Left hindlimb (tissue), 1 donor: Measurements from ENCODE around the gene CCDC106.

Experiments
- DNase-seq: peaks from one replicate; pipeline ENCODE4 v3.0.0-alpha.2; 2018

The CCDC106 gene

DNA sequence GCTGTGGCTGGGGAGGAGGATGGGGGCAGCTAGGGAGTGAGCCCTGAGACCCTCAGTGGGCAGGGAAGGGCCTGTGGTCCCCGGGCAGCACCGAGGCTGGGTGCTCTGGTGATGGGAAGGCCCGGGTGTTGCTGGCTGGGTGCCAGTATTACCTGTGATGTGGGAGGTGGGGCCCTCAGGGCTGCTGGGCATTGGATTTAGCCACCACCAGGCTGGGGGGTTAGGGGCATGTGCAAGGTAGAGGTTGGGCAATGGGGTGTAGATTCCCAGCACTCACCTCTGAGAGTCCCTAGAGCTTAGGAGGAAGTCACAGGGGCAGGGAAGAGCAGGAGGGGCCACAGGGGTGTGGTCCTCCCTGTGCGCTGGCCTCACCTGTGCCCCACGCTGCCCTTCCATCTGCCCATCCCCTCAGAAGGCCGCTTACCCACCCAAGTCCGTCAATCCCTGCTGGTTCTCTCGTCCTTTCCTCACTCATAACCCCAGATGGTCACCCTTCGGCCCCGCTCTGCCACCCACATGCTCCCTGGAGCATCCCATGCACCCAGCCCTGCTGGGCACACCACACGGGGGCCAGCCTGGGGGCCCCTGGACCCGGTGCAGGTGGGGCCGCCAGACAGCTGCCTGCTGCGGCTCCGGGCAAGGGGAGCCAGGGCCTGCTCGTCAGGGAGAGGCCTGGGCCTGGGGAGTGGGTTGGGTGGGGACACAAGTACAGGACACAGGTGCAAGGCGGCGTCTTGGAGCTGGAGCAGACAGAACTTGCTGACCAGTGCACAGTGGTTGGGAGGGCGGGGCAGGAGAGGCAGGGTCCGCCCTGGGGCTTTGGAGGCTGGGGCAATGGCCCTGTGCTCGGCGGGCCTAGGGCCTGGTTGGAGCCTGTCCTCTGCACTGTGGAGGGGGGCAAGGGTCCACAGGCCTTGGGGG lies 39.5 kb downstream of the CCDC106 start:
- DNase-seq = peak; percentile 23

GRCh38 chr19:55688422-55689218 lies 40.6 kb downstream of the CCDC106 start:
- peak; percentile 74 for DNase-seq

DNA sequence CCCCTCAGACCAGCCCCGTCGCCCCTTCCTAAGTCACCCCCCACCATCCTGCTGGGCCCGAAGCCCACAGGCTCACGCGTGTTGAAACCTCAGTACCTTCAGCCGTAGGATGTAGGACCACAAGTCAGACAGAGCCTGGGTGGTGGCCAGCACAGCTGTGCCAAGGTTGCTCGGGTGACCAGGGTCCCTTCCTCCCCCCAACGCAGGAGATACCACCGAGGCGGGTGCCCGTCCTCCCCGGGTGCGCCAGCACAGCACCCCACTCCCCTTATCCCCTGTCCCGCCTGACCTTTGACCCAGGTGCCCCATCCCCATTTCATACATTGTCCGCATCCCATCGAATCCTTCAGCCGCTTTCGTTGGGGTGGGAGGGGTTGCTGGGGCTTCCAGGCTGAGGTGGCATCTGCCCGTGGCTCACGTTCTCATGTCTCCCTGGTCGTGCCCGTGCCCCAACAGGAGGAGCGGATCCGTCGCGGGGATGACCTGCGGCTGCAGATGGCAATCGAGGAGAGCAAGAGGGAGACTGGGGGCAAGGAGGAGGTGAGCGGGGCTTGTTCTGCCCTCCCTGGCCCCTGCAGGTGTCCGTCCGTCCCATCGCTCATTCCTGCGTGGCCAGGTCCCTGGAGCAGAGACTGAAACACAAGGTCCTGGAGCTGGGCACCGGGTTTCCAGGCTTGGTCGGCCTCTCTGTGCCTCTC lies 41.5 kb downstream of the CCDC106 start:
- DNase-seq = peak; percentile 23

GRCh38 chr19:55690109-55690768 lies 42.2 kb downstream of the CCDC106 start:
- peak; percentile 6 for DNase-seq

- DNase-seq = no peak
Measured at GRCh38 chr19:55690769-55691545, 42.9 kb downstream of the CCDC106 start.

DNA sequence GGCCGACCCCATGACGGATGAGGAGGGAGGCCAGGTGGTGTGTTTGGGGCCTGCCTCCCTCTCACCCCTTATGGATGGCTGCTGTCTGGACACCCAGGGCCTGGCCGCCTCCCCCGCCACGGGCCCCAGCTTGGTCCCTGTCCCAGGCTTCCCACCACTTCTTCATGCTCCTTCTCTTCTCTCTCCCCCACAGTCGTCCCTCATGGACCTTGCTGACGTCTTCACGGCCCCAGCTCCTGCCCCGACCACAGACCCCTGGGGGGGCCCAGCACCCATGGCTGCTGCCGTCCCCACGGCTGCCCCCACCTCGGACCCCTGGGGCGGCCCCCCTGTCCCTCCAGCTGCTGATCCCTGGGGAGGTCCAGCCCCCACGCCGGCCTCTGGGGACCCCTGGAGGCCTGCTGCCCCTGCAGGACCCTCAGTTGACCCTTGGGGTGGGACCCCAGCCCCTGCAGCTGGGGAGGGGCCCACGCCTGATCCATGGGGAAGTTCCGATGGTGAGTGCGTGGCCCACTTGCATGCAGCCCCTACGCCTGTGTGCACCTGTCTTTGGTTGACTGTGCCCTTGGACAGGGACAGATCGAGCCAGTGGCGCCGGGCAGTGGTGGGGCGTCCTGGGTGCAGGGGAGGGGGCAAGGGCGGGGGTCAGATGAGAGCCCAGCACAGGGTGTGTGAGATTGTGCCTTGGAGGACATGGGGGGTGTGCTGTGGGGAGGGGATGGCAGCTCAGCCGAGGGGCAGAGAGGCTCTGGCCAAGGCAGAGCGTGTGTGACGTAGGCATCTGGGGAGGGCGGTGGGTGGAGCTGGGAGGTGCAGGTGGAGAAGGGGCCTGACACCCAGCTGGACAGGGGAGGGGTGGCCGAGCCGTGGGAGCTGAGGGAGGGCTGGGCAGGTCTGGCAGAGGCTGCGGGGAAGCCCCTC lies 43.8 kb downstream of the CCDC106 start:
- DNase-seq = peak; percentile 29

DNA sequence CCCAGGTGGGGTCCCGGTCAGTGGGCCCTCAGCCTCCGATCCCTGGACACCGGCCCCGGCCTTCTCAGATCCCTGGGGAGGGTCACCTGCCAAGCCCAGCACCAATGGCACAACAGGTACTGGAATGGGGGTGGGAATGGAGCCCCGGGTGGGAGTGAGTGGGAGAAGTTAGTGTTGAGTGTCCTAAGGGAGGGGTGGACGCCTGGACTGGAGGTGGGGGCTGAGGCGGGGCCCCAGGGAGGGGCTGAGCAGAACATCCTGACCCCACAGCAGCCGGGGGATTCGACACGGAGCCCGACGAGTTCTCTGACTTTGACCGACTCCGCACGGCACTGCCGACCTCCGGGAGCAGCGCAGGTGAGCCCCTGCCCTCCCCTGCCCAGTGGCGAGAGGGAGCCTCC lies 44.7 kb downstream of the CCDC106 start:
- peak; percentile 22 for DNase-seq

DNA sequence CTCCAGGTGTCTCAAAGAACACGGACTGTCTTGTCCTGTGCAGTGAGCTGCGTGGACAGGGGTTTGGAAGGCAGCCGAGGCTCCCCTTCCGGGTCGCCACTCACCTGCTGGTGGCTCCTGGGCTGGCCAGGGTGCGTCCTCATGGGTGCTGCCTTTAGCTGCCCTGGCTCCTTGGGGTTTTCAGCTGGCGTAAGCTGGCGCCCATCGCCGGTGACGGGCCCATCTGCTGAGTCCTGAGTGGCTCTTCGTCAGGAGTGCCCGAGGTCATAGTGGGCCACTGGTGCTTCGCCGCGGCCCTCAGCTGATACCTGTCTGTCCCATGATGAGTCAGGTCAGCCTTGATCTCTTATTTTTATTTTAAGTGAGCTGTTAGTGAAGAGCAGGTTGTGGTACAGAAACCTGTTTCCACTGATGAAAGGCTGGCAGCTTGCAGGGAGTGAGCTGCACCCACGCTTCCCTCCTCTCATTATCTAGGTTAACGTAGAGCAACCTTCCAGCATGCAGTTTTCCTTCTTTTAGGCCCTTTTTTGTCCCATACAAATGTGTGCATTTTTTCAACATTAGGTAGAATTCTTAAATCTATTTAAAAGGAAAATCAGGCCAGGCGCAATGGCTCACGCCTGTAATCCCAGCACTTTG lies 45.4 kb downstream of the CCDC106 start:
- no peak for DNase-seq

DNA sequence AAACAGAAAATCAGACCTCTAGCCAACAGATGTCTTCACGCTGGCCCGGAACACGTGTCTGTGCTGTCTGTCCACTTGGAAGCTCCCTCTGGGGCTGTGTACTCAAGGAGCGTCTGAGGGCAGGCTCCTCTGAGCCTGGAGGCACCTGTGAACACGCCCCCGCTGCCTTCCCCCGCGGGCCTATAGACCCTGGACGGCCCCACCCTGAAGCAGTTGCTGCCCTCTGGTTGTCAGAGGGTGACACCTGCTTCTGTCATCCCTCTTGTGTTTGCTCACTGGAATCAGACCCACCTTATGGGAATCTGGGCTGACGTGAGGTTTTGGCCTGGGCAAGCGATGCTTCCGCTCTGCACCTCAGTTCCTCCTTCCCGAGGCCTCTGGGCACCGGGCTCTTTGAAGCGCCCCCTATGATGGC lies 46.2 kb downstream of the CCDC106 start:
- peak; percentile 19 for DNase-seq

DNA sequence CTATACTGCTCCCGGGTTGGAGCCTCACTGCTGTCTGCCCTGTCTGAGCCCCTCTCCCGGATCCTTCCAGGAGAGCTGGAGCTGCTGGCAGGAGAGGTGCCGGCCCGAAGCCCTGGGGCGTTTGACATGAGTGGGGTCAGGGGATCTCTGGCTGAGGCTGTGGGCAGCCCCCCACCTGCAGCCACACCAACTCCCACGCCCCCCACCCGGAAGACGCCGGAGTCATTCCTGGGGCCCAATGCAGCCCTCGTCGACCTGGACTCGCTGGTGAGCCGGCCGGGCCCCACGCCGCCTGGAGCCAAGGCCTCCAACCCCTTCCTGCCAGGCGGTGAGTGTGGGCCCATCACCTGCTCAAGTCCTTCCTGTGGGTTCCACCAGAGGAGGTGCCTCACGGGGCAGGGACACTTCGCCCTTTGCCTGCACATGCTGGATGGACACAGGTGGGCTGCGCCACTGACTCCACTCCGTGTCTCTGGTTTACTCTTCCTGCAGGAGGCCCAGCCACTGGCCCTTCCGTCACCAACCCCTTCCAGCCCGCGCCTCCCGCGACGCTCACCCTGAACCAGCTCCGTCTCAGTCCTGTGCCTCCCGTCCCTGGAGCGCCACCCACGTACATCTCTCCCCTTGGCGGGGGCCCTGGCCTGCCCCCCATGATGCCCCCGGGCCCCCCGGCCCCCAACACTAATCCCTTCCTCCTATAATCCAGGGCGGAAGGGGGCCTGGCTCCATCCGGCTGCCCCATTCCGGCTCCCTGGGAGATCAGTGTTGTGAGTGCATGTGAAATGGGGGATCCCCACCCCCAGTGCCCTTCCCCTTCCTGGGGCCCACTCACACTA lies 46.9 kb downstream of the CCDC106 start:
- DNase-seq = peak; percentile 25

GRCh38 chr19:55695511-55696290 lies 47.7 kb downstream of the CCDC106 start:
- DNase-seq = peak; percentile 30

DNA sequence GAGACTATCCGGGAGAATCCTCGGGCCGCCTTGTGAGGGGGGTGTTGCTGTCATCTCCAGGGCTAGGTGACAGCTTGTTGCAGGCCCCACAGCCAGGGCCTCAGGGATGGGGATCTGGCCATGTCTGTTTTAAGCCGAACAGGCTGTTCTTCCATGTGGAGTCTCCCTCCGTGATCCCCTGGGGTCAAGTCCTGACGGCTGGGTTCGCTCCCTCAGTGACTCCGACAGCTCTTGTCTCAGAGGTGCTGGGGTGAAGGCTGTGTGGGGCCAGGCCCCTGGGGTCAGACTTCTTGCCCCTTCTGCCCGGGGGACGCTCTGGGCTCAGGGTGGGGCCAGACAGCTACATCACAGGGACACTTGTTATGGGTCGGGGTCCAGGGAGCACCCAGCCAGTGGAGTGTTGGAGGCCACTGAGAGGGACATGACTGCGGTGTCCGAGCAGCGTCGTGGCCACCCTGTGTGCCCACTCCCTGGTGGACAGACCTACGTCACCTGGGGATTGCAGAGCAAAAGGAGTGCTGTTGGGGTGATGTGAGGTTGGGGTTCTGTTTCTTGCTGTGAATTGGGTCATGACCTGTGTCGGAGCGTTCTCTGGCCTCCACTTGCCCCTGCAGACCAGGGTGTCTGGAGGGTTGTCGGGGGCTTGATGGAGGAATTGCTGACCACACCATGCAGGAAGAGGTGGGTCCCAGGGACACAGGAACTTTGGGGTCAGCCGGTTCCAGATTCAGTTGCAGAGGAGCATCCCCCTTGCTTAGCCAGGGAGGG lies 48.5 kb downstream of the CCDC106 start:
- no peak for DNase-seq

DNA sequence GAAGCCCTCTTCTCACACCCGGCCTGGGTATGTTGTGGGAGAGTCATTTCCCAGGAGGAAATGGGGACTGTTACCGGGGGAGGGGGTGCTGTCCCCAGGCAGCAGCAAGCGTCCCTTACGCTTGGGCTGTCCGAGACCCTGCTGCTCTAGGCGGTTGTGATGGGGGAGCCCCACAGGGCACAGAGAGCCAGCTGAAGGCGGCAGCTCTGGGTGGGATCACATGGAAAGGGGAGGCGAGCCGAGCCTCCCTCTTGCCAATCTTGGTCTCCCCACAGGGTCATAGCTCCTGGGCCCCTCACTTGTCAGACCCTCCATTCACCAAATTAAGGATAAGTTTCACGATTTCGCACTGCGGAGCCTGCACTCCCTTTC lies 49.0 kb downstream of the CCDC106 start:
- no peak for DNase-seq

DNA sequence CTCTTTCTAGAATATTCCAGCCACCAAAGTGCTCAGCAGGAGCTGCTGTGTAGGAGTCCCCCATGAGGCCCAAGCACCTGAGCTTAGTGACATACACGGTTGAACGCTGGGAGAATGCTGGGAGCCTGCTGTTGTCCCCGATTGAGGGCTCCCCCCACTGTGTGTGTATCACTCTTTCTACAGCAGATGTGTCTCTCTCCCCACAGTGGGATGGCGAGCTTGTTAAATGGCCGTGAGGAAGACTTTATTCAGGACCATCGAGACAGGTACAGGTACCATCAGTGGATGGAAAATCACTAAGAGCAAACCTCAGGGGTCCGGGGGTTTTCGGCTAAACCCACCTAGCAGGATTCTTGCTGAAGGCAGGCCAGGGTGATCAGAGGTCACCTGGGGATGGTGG lies 49.7 kb downstream of the CCDC106 start:
- no peak for DNase-seq

DNA sequence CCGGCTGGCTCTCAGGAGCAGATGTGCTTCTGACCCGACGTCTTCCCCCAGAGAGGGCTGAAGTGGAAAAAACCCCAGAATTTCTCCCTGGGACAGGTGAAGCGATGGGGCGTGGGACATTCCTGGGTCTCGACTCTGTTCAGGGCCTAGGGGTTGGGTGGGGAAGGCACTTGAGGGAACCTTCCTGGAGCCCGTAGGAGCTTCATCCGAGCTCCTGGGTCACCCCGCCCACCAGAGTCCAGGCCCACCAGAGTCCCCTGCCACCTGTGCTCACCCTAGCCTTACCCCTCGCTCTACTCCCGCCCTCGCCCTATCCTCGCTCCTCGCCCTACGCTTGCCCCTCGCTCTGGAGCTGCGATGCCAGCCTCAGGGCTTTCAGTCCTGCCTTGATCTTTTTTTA lies 50.2 kb downstream of the CCDC106 start:
- no peak for DNase-seq

- DNase-seq = no peak
Measured at GRCh38 chr19:55699221-55699620, 51.2 kb downstream of the CCDC106 start.

DNA sequence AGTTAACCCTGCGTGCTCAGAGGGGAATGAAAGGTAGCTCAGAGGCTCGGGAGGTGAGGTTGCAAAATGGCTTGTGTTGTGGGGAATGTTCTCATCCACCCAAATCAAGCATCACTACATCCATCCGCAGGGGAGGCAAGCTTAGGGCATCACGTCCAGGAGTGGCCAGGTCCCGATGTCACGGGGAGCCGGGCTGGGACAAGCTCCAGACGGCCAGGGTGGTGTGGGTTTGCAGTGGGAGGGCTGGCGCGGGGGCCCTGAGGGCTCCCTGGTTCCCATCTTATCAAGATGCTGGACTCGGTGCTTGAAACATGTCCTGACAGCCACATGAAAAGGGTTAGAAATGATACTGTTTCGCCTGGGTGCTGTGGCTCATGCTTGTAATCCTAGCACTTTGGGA lies 52.8 kb downstream of the CCDC106 start:
- no peak for DNase-seq
